HepG2 (cell line): ENCODE results near the gene LTBR.

Experiments
- CREB3 ChIP-seq: sonication (generic); formaldehyde crosslinking; IDR thresholded peaks from 2 replicates; pipeline ENCODE4 v1.5.0; 2020; ENCODE audit warnings: missing genetic modification reagents
- HNRNPH1 ChIP-seq: fragments of 200-400 bp; formaldehyde crosslinking; optimal IDR thresholded peaks from 2 replicates; pipeline ENCODE3; 2017; ENCODE audit warnings: mild to moderate bottlenecking, low read depth, low read length
- MTA1 ChIP-seq: sonication (generic); formaldehyde crosslinking; IDR thresholded peaks from 2 replicates; pipeline ENCODE4 v1.4.0; 2020; ENCODE audit warnings: missing genetic modification reagents, mild to moderate bottlenecking, borderline replicate concordance
- MXI1 ChIP-seq: IDR thresholded peaks from 3 replicates; pipeline ENCODE4 v1.6.1; 2012; ENCODE audit warnings: low read depth, low read length, inconsistent platforms, borderline replicate concordance
- MYC ChIP-seq: sonication (generic); formaldehyde crosslinking; IDR thresholded peaks from 2 replicates; pipeline ENCODE4 v1.9.0; 2021; ENCODE audit warnings: missing genetic modification reagents, borderline replicate concordance
- NBN ChIP-seq: fragments of 450-650 bp; conservative IDR thresholded peaks from 2 replicates; pipeline ENCODE4 v1.6.1; 2017
- NR2F2 ChIP-seq: IDR thresholded peaks from 2 replicates; pipeline ENCODE4 v1.6.1; 2012; ENCODE audit warnings: low read depth, inconsistent platforms, borderline replicate concordance
- POLR2AphosphoS5 ChIP-seq: IDR thresholded peaks from 2 replicates; pipeline ENCODE4 v1.6.1; 2012; ENCODE audit warnings: low read depth, low read length
- ZNF253 ChIP-seq: sonication (generic); formaldehyde crosslinking; IDR thresholded peaks from 2 replicates; pipeline ENCODE4 v1.8.0; 2022; ENCODE audit warnings: mild to moderate bottlenecking, missing genetic modification reagents, borderline replicate concordance
- ZNF547 ChIP-seq: sonication (generic); formaldehyde crosslinking; IDR thresholded peaks from 2 replicates; pipeline ENCODE4 v1.5.1; 2020; ENCODE audit warnings: mild to moderate bottlenecking, missing genetic modification reagents
- ZNF790 ChIP-seq: sonication (generic); formaldehyde crosslinking; IDR thresholded peaks from 2 replicates; pipeline ENCODE4 v1.8.0; 2022; ENCODE audit warnings: missing genetic modification reagents, mild to moderate bottlenecking, borderline replicate concordance
- TF ChIP-seq, protein P1 (sequence below): sonication (generic); formaldehyde crosslinking; IDR thresholded peaks from 2 replicates; pipeline ENCODE4 v1.5.0; 2020; ENCODE audit warnings: mild to moderate bottlenecking, missing genetic modification reagents, moderate library complexity
- TF ChIP-seq, protein P2 (sequence below): sonication (generic); formaldehyde crosslinking; conservative IDR thresholded peaks from 2 replicates; pipeline ENCODE4 v1.4.0; 2020; ENCODE audit warnings: mild to moderate bottlenecking, missing genetic modification reagents, moderate library complexity
- TF ChIP-seq, protein P3 (sequence below): sonication (generic); formaldehyde crosslinking; IDR thresholded peaks from 2 replicates; pipeline ENCODE4 v1.8.1; 2022; ENCODE audit warnings: mild to moderate bottlenecking, missing genetic modification reagents

GRCh38 chr12:6376870-6377666 lies 6.9 kb upstream of the LTBR start:
- TF ChIP-seq, protein P1, sequence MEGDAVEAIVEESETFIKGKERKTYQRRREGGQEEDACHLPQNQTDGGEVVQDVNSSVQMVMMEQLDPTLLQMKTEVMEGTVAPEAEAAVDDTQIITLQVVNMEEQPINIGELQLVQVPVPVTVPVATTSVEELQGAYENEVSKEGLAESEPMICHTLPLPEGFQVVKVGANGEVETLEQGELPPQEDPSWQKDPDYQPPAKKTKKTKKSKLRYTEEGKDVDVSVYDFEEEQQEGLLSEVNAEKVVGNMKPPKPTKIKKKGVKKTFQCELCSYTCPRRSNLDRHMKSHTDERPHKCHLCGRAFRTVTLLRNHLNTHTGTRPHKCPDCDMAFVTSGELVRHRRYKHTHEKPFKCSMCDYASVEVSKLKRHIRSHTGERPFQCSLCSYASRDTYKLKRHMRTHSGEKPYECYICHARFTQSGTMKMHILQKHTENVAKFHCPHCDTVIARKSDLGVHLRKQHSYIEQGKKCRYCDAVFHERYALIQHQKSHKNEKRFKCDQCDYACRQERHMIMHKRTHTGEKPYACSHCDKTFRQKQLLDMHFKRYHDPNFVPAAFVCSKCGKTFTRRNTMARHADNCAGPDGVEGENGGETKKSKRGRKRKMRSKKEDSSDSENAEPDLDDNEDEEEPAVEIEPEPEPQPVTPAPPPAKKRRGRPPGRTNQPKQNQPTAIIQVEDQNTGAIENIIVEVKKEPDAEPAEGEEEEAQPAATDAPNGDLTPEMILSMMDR (CRISPR knock-in tag): no peak
- TF ChIP-seq MXI1: no peak
- TF ChIP-seq, protein P2, sequence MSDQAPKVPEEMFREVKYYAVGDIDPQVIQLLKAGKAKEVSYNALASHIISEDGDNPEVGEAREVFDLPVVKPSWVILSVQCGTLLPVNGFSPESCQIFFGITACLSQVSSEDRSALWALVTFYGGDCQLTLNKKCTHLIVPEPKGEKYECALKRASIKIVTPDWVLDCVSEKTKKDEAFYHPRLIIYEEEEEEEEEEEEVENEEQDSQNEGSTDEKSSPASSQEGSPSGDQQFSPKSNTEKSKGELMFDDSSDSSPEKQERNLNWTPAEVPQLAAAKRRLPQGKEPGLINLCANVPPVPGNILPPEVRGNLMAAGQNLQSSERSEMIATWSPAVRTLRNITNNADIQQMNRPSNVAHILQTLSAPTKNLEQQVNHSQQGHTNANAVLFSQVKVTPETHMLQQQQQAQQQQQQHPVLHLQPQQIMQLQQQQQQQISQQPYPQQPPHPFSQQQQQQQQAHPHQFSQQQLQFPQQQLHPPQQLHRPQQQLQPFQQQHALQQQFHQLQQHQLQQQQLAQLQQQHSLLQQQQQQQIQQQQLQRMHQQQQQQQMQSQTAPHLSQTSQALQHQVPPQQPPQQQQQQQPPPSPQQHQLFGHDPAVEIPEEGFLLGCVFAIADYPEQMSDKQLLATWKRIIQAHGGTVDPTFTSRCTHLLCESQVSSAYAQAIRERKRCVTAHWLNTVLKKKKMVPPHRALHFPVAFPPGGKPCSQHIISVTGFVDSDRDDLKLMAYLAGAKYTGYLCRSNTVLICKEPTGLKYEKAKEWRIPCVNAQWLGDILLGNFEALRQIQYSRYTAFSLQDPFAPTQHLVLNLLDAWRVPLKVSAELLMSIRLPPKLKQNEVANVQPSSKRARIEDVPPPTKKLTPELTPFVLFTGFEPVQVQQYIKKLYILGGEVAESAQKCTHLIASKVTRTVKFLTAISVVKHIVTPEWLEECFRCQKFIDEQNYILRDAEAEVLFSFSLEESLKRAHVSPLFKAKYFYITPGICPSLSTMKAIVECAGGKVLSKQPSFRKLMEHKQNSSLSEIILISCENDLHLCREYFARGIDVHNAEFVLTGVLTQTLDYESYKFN (CRISPR knock-in tag): no peak; the same call in 1 of the 2 replicates
- TF ChIP-seq HNRNPH1: no peak
- no peak for TF ChIP-seq POLR2AphosphoS5
- TF ChIP-seq, protein P3, sequence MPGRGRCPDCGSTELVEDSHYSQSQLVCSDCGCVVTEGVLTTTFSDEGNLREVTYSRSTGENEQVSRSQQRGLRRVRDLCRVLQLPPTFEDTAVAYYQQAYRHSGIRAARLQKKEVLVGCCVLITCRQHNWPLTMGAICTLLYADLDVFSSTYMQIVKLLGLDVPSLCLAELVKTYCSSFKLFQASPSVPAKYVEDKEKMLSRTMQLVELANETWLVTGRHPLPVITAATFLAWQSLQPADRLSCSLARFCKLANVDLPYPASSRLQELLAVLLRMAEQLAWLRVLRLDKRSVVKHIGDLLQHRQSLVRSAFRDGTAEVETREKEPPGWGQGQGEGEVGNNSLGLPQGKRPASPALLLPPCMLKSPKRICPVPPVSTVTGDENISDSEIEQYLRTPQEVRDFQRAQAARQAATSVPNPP: no peak
- no peak for TF ChIP-seq ZNF253 (CRISPR knock-in tag)
- no peak for TF ChIP-seq ZNF547 (CRISPR knock-in tag)
- no peak for TF ChIP-seq NBN
- no peak for TF ChIP-seq MTA1 (CRISPR knock-in tag)
- TF ChIP-seq MYC (CRISPR knock-in tag): no peak
- TF ChIP-seq ZNF790 (CRISPR knock-in tag): no peak
- TF ChIP-seq CREB3 (CRISPR knock-in tag): no peak
- no peak for TF ChIP-seq NR2F2
